Anterior cingulate cortex (tissue), 58 donors: ENCODE measurements around the gene CHST3.

Source experiments
- DNase-seq, 58 donors: peaks; one replicate each; lab custom pipeline; 2025; lab: John Stamatoyannopoulos, UW

Gene CHST3

GRCh38 chr10:72008096-72008981, 44.1 kb downstream of the CHST3 start:
- no peak for DNase-seq

- DNase-seq, result no peak
Observed at GRCh38 chr10:72009051-72009424, 44.8 kb downstream of the CHST3 start.

DNA sequence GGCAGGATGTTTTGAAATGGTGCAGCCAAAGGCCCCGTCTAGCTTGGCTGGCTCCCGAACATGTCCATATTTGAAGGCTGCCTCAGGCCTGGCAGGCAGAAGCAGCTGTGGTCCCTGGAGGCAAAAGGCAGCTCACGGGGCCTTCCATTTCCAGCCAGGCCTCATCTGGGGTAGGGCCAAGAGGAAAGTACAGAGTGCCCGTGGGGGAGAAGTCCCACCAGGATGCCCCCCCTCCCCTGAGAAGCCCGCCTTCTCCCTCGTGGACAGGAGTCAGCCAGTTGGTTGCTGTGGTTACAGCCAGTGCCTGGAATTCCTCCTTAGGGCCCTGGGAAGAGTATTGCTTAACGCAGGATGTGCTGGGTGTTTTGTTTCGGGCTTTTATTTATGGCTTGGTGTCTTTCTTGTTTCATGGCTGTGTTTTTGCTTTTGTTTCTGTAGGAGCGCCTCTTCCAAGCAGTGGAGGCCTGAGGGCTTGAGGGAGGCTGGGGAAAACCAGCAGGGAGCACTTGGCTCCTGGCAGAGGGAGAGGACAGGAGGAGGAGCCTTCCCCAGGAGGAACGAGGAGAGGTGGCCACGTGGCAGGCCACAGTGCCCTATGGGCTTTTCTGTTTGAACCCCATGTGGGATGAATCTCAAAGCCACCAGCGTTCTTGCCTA, 45.4 kb downstream of the CHST3 start:
- peak in 52 of 58 donors; percentile 37 to 91 (median 70) for DNase-seq

DNA sequence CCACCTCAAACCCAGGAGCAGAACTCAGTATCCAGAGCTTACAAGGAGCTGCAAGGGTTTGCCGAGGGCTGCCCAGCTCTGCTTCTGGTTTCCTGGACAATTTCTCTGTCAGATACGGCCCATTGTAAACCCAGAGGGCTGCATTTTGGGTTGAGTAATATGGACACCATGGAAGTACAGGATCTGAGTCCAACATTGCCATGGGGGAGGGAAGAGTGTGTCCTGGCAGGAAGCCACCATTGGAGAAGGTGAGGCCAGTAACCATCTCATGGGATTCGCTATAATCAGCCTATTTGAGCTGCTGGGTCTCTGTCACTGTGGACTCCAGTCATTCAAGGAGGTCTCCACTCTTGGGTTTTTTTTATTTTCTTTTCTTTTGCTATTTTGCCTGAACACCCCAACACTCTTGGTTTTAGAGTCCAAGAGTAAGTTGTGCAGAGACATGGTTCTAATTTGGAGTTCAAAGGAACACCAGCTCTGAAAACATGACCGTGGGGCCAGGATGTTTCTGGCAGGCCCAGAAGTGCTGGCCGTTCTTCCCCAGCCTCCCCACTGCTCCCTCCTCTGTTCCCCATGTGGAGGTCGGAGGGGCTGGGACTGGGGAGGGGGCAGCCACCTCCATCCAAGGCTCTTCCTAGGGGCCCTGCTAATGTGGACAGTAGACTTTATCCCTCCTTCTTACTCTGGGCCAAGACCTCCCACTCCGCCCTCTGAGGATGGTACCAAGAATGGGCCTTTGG, 46.2 kb downstream of the CHST3 start:
- DNase-seq, result no peak

- DNase-seq, result no peak
Observed at GRCh38 chr10:72011016-72011415, 46.8 kb downstream of the CHST3 start.

GRCh38 chr10:72011468-72011867, 47.3 kb downstream of the CHST3 start:
- peak in 43 of 58 donors; percentile 16 to 92 (median 59) for DNase-seq

GRCh38 chr10:72011976-72012512, 47.8 kb downstream of the CHST3 start:
- DNase-seq, result peak in 7 of 58 donors; percentile 18 to 60 (median 37)

- DNase-seq, result peak in 4 of 58 donors; percentile 39 to 77 (median 57)
Observed at GRCh38 chr10:72012796-72013195, 48.6 kb downstream of the CHST3 start.

- DNase-seq, result peak in 38 of 58 donors; percentile 13 to 77 (median 46)
Observed at GRCh38 chr10:72013202-72013945, 49.2 kb downstream of the CHST3 start.

DNA sequence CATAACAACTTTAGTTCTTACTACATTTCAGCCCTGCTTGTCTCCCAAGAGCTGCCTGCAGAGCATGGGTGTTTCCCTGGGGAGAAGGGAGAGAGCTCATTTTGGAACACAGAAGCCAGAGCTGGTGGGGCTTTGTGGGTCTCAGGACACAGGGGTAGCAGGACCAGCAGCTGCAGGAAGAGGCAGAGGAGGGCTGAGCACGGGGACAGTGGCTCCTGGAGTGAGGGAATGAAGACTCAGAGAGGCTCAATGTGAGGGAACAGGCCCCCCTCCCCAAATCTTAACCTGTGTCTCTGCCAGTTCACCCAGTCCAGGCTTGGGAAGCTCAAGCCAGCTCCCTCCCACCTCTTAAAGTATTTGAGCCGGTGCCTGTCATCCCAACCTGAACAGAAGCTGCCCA, 50.0 kb downstream of the CHST3 start:
- DNase-seq, result no peak

GRCh38 chr10:72014785-72015480, 50.7 kb downstream of the CHST3 start:
- peak in 2 of 58 donors; percentile 13 to 29 for DNase-seq

DNA sequence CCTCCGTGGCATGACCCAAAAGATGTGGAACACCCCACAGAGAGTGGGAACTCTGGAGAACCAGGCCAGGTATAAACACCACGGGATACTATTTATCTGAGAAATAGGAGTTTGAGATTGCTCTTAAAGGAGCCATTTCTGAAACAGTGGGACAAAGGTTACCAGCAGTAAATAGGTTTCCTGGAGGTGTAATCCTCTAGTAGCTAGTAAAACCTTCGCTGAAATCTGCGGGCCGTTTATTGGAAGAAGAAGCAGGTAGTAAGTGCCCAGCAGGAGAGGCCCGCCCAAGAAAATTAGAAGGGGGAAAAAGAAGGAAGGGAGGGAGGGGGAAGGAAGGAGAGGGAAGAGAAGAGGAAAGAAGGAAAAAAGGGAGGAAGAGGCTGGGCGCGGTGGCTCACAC, 51.6 kb downstream of the CHST3 start:
- DNase-seq, result no peak

DNA sequence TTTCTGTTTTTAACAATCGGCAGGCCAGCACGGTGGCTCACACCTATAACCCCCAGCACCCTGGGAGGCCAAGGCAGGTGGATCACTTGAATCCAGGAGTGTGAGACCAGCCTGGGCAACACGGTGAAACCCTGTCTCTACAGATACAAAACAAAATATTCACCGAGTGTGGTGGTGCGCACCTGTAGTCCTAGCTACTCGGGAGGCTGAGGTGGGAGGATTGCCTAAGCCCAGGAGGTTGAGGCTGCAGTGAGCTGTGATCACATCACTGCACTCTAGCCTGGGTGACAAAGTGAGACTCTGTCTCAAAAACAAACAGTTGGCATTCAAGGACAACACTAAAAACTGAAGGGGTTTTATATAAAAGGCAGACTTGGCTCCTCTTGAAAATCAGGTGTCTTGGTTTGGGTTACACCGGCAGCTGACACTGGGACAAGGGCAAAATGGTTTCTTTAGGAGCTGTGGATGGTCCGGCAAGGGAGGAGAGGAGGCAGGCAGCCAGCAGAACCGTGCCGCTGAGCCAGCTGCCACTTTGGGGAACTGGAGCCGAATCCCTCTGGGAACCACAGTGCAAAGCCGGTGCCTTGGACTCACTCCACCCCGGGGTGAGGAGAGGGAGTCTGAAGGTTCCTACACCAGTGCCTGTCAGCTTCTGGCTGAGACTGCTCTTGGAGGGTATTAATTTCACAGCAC, 52.6 kb downstream of the CHST3 start:
- peak in 21 of 58 donors; percentile 12 to 65 (median 32) for DNase-seq

DNA sequence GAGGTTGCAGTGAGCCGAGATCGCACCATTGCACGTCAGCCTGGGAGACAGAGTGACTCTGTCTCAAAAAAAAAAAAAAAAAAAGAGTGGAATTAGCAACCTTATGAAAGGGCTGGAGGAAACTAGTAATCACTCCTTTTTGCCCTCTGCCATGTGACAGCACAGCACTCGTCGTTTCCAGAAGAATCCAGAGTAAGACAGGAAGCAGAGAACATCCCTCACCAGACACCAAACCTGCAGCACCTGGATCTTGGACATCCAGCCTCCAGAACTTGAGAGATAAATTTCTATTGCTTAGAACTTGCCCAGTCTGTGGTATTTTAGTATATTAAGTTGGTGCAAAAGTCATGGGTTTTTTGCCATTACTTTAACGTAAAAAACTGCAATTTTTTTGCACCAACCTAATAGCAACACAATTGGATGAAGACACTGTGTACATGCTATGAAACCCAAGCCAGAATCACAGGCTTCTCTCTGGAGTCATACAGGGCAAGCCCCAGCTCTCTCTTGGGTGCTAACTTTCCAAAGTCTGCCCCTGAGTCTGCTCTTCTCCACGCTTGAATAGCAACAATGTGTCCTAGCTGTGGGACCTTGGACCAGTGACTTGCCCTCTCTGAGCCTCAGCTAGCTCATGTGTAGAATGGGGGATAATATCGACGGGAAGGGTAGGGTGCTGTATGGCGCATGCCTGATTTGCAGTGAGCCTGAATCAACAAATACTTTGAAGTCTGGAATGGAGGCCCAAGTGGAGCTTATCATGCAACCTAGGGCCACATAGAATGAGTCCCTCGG, 55.1 kb downstream of the CHST3 start:
- DNase-seq, result no peak

DNA sequence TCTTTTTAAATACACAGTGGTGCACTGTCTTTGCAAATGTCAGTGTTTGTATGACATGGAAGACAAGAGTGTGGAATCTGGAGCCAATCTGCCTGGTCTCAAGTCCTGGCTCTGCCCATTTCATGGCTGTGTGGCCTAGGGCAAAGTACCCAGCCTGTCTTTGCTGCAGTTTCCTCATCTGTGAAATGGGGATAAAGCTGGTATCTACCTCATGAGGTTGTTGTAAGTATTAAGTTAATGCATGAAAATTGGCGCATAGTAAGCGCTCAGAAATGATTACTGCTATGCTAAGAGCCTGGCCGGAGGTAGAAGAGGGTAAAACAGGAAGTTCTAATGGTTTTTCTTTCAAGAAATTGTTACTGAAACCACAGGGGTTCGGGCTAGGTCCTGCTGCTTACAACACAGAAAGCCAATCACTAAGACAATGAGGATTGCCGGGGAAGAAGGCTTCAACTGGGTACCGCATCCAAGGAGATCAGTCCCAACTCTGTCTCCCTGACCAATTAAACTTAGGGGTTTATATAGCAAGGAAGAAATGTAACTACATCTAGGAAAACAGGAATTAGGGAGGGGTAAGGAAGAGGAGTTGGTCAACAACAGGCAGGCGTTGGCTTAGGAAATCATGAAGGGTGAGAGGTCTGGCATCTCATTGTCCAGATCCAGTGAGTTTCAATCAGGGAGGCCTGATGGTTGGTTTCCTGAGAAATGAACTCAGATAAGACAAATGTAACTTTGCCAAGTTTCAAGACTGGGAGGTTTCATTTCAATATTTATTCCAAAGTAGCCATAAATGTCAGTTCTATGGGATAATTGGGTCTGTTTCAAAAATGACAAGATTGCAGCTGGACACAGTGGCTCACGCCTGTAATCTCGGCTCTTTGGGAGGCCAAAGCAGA, 57.0 kb downstream of the CHST3 start:
- no peak for DNase-seq

GRCh38 chr10:72022228-72022627, 58.0 kb downstream of the CHST3 start:
- no peak for DNase-seq

DNA sequence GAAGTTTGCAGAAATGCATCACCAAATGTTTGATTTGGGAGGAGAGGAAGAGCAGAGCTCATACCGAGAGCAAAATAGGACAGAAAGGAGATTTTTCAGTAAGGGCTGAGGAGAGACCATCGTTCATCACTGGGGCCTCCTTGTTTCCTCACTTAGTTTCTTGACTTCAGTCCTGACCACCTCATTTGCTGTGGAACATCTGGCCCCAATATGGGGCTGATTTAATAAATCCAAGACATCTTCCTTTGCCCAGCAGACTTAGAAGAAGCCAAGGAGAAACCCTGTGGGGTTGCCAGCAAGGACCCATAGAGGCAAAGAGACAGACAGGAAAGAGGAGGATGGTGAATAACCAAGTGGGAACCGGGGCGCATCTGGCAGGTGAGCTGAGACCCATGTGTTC, 60.4 kb downstream of the CHST3 start:
- DNase-seq, result no peak
